SK-N-SH (cell line): ENCODE data around the gene FAM78B. TPM values are rescaled to one million over a fixed set of nuclear protein-coding genes. Genes with fewer than 3 reads are reported as not detected.

ENCODE experiments used
- CTCF ChIA-PET: fragments of 300-600, 350-600 bp; formaldehyde crosslinking; extraction: SDS; loops from one replicate; lab custom pipeline; 2021; lab: Yijun Ruan, JAX
- POLR2A ChIA-PET: fragments of 350-600 bp; sonication (Branson Sonifier 250); formaldehyde crosslinking; extraction: SDS; loops from one replicate; lab custom pipeline; 2020; ENCODE audit warnings: antibody characterized with exemption, inconsistent platforms; lab: Yijun Ruan, JAX
- DNase-seq: peaks from one replicate; pipeline ENCODE4 v3.0.0; 2012
- H2AFZ ChIP-seq: fragments of 200-600 bp; sonication (generic); 2 replicates; pipeline ENCODE4 v1.8.1; 2016; ENCODE audit warnings: antibody characterized with exemption, mild to moderate bottlenecking, low read depth
- H3F3A ChIP-seq: fragments of 200-600 bp; sonication (generic); replicated peaks from 2 replicates; pipeline ENCODE3; 2016; ENCODE audit warnings: antibody characterized with exemption, mild to moderate bottlenecking; ENCODE audit not compliant: insufficient read depth
- H3K27ac ChIP-seq, 2 experiments: fragments of 200-500 bp in 1 of 2; fragments of 200-600 bp in 1 of 2; sonication (Bioruptor generic) in 1 of 2; sonication (generic), shearing (Covaris generic) in 1 of 2; 2 replicates each; pipeline versions ENCODE4 v1.5.1 to v1.6.1; 2014 to 2016; ENCODE audit warnings: low read depth in 2 of 2, inconsistent platforms in 1 of 2, low read length in 1 of 2, mild to moderate bottlenecking in 1 of 2, mixed read lengths in 1 of 2
- H3K27me3 ChIP-seq: fragments of 200-600 bp; sonication (generic), shearing (Covaris generic); 2 replicates; pipeline ENCODE4 v1.6.1; 2016; ENCODE audit warnings: mixed run types; ENCODE audit not compliant: insufficient read depth
- H3K36me3 ChIP-seq, 2 experiments: fragments of 200-500 bp in 1 of 2; fragments of 200-600 bp in 1 of 2; sonication (Bioruptor generic) in 1 of 2; sonication (generic) in 1 of 2; replicated peaks in 1 of 2; 2 replicates each; pipeline versions ENCODE3 to v1.5.1; 2014 to 2016; ENCODE audit warnings: low read length in 1 of 2, mild to moderate bottlenecking in 1 of 2; ENCODE audit not compliant: insufficient read depth in 2 of 2, control insufficient read depth in 1 of 2
- H3K4me1 ChIP-seq, 2 experiments: fragments of 200-500 bp in 1 of 2; fragments of 200-600 bp in 1 of 2; sonication (Bioruptor generic) in 1 of 2; sonication (generic), shearing (Covaris generic) in 1 of 2; 2 replicates each; pipeline versions ENCODE4 v1.5.1 to v1.6.1; 2014 to 2016; ENCODE audit warnings: low read depth in 1 of 2, low read length in 1 of 2, mixed run types in 1 of 2; ENCODE audit not compliant: insufficient read depth in 2 of 2, control insufficient read depth in 1 of 2
- H3K4me2 ChIP-seq: fragments of 200-600 bp; sonication (generic), shearing (Covaris generic); 2 replicates; pipeline ENCODE4 v1.6.1; 2017; ENCODE audit warnings: mixed run types
- H3K4me3 ChIP-seq, 2 experiments: fragments of 200-500 bp in 1 of 2; fragments of 200-600 bp in 1 of 2; sonication (Bioruptor generic) in 1 of 2; sonication (generic), shearing (Covaris generic) in 1 of 2; 2 replicates each; pipeline versions ENCODE4 v1.5.1 to v1.8.1; 2014 to 2016; ENCODE audit warnings: low read depth in 2 of 2, inconsistent platforms in 1 of 2, low read length in 1 of 2, mild to moderate bottlenecking in 1 of 2, mixed read lengths in 1 of 2, moderate library complexity in 1 of 2
- H3K79me2 ChIP-seq: fragments of 200-600 bp; sonication (generic); 2 replicates; pipeline ENCODE4 v1.8.1; 2017; ENCODE audit warnings: mild to moderate bottlenecking; ENCODE audit not compliant: insufficient read depth
- H3K9ac ChIP-seq: fragments of 200-600 bp; sonication (generic); 2 replicates; pipeline ENCODE4 v1.6.1; 2017; ENCODE audit warnings: mixed run types
- H3K9me2 ChIP-seq: fragments of 200-600 bp; sonication (generic); 2 replicates; pipeline ENCODE4 v1.6.1; 2017; ENCODE audit warnings: mixed run types
- H3K9me3 ChIP-seq: fragments of 200-600 bp; sonication (generic); 2 replicates; pipeline ENCODE4 v1.6.1; 2017; ENCODE audit warnings: mixed run types, mild to moderate bottlenecking, moderate library complexity
- H4K20me1 ChIP-seq: fragments of 200-600 bp; sonication (generic); 2 replicates; pipeline ENCODE4 v1.6.1; 2017; ENCODE audit warnings: mild to moderate bottlenecking, mixed run types; ENCODE audit not compliant: insufficient read depth
- CHD2 ChIP-seq: fragments of 150-350 bp; IDR thresholded peaks from 2 replicates; pipeline ENCODE4 v1.6.1; 2018; ENCODE audit warnings: low read length; ENCODE audit not compliant: partially characterized antibody
- CTCF ChIP-seq: fragments of 200-600 bp; sonication (generic); IDR thresholded peaks from 2 replicates; pipeline ENCODE4 v1.6.1; 2017; ENCODE audit warnings: antibody characterized with exemption, mild to moderate bottlenecking, moderate library complexity
- ELF1 ChIP-seq: IDR thresholded peaks from 2 replicates; pipeline ENCODE4 v1.4.0; 2012
- EP300 ChIP-seq, 2 experiments: IDR thresholded peaks; 2 replicates each; pipeline versions ENCODE4 v1.4.0 to v1.6.1; 2012; ENCODE audit warnings: borderline replicate concordance in 1 of 2, low read depth in 1 of 2, low read length in 1 of 2
- EZH2phosphoT487 ChIP-seq: fragments of 200-600 bp; sonication (generic); IDR thresholded peaks from 2 replicates; pipeline ENCODE4 v1.6.1; 2017; ENCODE audit warnings: low read depth, mixed run types, mild to moderate bottlenecking, antibody characterized with exemption, moderate library complexity, borderline replicate concordance
- FOSL2 ChIP-seq: IDR thresholded peaks from 2 replicates; pipeline ENCODE4 v1.4.0; 2012; ENCODE audit warnings: low read depth, mild to moderate bottlenecking, moderate library complexity, borderline replicate concordance
- FOXJ3 ChIP-seq: sonication (generic); formaldehyde crosslinking; IDR thresholded peaks from 2 replicates; pipeline ENCODE4 v1.5.1; 2020; ENCODE audit warnings: mild to moderate bottlenecking, missing genetic modification reagents
- FOXM1 ChIP-seq: IDR thresholded peaks from 2 replicates; pipeline ENCODE4 v1.4.0; 2012; ENCODE audit warnings: low read depth, mild to moderate bottlenecking
- GABPA ChIP-seq: IDR thresholded peaks from 2 replicates; pipeline ENCODE4 v1.4.0; 2012; ENCODE audit warnings: low read depth, mild to moderate bottlenecking
- GATA2 ChIP-seq: sonication (generic); formaldehyde crosslinking; IDR thresholded peaks from 2 replicates; pipeline ENCODE4 v1.5.0; 2020; ENCODE audit warnings: mild to moderate bottlenecking, missing genetic modification reagents
- JUND ChIP-seq: IDR thresholded peaks from 2 replicates; pipeline ENCODE4 v1.4.0; 2012
- MAX ChIP-seq: IDR thresholded peaks from 2 replicates; pipeline ENCODE4 v1.4.0; 2012; ENCODE audit warnings: low read depth
- MEF2A ChIP-seq: IDR thresholded peaks from 2 replicates; pipeline ENCODE4 v1.4.0; 2012; ENCODE audit warnings: low read depth, borderline replicate concordance
- MXI1 ChIP-seq: IDR thresholded peaks from 2 replicates; pipeline ENCODE4 v1.6.1; 2012; ENCODE audit warnings: mild to moderate bottlenecking, low read depth, low read length, improper control_type of control experiment
- NRF1 ChIP-seq: IDR thresholded peaks from 2 replicates; pipeline ENCODE4 v1.6.1; 2012; ENCODE audit warnings: low read depth, mild to moderate bottlenecking, low read length
- PBX3 ChIP-seq: IDR thresholded peaks from 2 replicates; pipeline ENCODE4; 2012
- RCOR1 ChIP-seq: fragments of 150-350 bp; IDR thresholded peaks from 2 replicates; pipeline ENCODE4 v1.6.1; 2017; ENCODE audit warnings: antibody characterized with exemption, low read length
- REST ChIP-seq: IDR thresholded peaks from 2 replicates; pipeline ENCODE4 v1.6.1; 2012; ENCODE audit warnings: mild to moderate bottlenecking, low read depth, low read length, moderate library complexity
- RFX5 ChIP-seq: IDR thresholded peaks from 2 replicates; pipeline ENCODE4 v1.6.1; 2012; ENCODE audit warnings: mild to moderate bottlenecking, improper control_type of control experiment, low read length
- RXRA ChIP-seq: IDR thresholded peaks from 2 replicates; pipeline ENCODE4 v1.4.0; 2012; ENCODE audit warnings: low read depth, mild to moderate bottlenecking, borderline replicate concordance
- TAF1 ChIP-seq: IDR thresholded peaks from 2 replicates; pipeline ENCODE4 v1.6.1; 2012; ENCODE audit warnings: low read depth, mild to moderate bottlenecking, low read length, moderate library complexity, borderline replicate concordance
- TCF12 ChIP-seq: IDR thresholded peaks from 2 replicates; pipeline ENCODE4 v1.4.0; 2012
- TEAD4 ChIP-seq: IDR thresholded peaks from 2 replicates; pipeline ENCODE4 v1.4.0; 2012; ENCODE audit warnings: mild to moderate bottlenecking, borderline replicate concordance; ENCODE audit not compliant: insufficient read depth
- YY1 ChIP-seq: IDR thresholded peaks from 2 replicates; pipeline ENCODE4 v1.4.0; 2012; ENCODE audit warnings: low read depth, mild to moderate bottlenecking
- WGBS: methylation state at CpG from one replicate; pipeline ENCODE4 v1.1.6; 2017; ENCODE audit warnings: low lambda C conversion rate; 5-methylcytosine and 5-hydroxymethylcytosine counted together
- polyA plus RNA-seq, 3 experiments: library from polyadenylated mRNA; depleted of rRNA; stranded (reverse); fragments of >200 nt; gene quantifications; 2 replicates each; pipeline ENCODE4 v1.2.3, GENCODE V29; 2012
- TF ChIP-seq, protein P1 (sequence below): IDR thresholded peaks from 2 replicates; pipeline ENCODE4 v1.4.0; 2012; ENCODE audit warnings: low read depth, borderline replicate concordance

Gene FAM78B
- polyA plus RNA-seq, 1 of the 3 experiments (the other 2 are of a cell fraction) = 0.36 TPM

- H2AFZ ChIP-seq = no peak overlapping the region
- ChIA-PET CTCF (interaction anchor here (0.7 to 1.9 kb wide), 19 partner anchors 9 to 462 kb away, joined by 3 to 10 read pairs (median 3); no protein-coding TSS in a partner anchor), POLR2A (no interaction called here)
- no peaks in the 10 kb centered on the region for H3K9me2 ChIP-seq
- DNase-seq = peak; percentile 64
- peaks cover 0 to 8% of the 10 kb centered on the region in 2 experiments; a peak in 2 of 4 replicates for H3K4me1 ChIP-seq
- 4% methylated on average over 36 of the region's 56 CpGs for WGBS
- no peak overlapping the region for H3K27ac ChIP-seq
- H3K9me3 ChIP-seq = no peaks in the 10 kb centered on the region
- H3K9ac ChIP-seq = no peak overlapping the region
- H3K4me3 ChIP-seq = peak overlapping the region; percentile 19 to 47; a peak in 2 of 4 replicates
- no peaks in the 10 kb centered on the region for H4K20me1 ChIP-seq
- H3K36me3 ChIP-seq = no peaks in the 10 kb centered on the region
- no peaks in the 10 kb centered on the region for H3K79me2 ChIP-seq
- H3K4me2 ChIP-seq = peak overlapping the region; percentile 55
- no peaks in the 10 kb centered on the region for H3F3A ChIP-seq
- peaks cover 12% of the 10 kb centered on the region; the same call in 1 of the 2 replicates for H3K27me3 ChIP-seq
- TF ChIP-seq MXI1 = no peak
- no peak for TF ChIP-seq PBX3
- TF ChIP-seq REST = peak; percentile 77
- TF ChIP-seq RCOR1 = no peak
- TF ChIP-seq MAX = no peak
- TF ChIP-seq YY1 = no peak
- no peak for TF ChIP-seq TEAD4
- TF ChIP-seq NRF1 = no peak
- no peak for TF ChIP-seq RXRA
- TF ChIP-seq JUND = no peak
- no peak for TF ChIP-seq EP300 (IDR thresholded peaks at IDR 0.05; ENCODE audit: borderline replicate concordance in 1 of 2, low read depth in 1 of 2, low read length in 1 of 2)
- no peak for TF ChIP-seq FOSL2
- no peak for TF ChIP-seq GABPA
- TF ChIP-seq FOXM1 = no peak
- no peak for TF ChIP-seq FOXJ3
- no peak for TF ChIP-seq TAF1
- TF ChIP-seq, protein P1, sequence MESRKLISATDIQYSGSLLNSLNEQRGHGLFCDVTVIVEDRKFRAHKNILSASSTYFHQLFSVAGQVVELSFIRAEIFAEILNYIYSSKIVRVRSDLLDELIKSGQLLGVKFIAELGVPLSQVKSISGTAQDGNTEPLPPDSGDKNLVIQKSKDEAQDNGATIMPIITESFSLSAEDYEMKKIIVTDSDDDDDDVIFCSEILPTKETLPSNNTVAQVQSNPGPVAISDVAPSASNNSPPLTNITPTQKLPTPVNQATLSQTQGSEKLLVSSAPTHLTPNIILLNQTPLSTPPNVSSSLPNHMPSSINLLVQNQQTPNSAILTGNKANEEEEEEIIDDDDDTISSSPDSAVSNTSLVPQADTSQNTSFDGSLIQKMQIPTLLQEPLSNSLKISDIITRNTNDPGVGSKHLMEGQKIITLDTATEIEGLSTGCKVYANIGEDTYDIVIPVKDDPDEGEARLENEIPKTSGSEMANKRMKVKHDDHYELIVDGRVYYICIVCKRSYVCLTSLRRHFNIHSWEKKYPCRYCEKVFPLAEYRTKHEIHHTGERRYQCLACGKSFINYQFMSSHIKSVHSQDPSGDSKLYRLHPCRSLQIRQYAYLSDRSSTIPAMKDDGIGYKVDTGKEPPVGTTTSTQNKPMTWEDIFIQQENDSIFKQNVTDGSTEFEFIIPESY = no peak
- no peak for TF ChIP-seq CHD2
- TF ChIP-seq CTCF = peak; percentile 50
- no peak for TF ChIP-seq MEF2A
- no peak for TF ChIP-seq GATA2 (CRISPR knock-in tag)
- TF ChIP-seq TCF12 = no peak
- no peak for TF ChIP-seq ELF1
- TF ChIP-seq EZH2phosphoT487 = no peak
- TF ChIP-seq RFX5 = no peak
Measured at GRCh38 chr1:166164995-166165660, 1.7 kb downstream of the FAM78B start.
